Measurements from ENCODE around the gene MEGF6.

DNA sequence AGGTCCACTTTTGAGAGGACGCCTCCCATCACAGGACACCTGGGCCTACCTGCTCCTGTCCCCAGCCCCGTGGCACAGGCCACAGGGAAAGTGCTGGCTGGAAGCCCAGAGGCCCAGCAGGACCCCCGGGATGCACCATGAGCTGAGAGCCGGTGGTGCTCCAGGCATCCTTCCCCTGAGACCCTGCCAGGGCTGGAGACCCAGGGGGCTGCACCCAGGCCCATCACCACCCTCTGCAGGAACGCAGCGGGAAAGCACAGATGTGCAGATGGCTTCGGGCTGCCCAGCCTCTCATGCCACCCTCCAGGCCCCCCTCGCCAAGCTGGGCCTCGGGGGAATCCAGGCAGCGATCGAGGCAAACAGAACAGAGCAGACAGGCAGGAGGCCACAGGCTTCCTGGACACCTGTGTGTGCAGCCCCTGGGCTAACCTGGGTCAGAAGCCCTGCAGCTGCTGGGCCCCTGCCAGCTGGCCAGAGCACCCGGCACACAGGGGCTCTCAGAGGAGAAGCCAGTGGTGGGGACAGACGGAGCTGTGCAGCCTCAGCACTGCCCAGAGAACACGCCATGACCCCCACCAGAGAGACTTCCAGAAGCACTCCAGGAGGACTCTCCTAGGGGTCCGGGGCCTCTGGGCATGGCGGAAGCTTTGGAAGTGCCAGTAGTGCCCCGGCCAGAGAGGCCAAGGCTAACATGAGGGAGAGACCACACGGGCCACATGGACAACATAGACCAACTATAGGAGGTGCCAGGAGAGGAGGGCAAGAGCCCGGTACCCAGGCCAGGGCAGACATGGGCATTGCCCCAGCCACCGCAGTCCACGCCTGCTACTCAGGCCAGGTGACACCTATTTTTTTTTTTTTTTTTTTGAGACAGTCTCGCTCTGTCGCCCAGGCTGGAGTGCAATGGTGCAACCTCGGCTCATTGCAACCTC lies 85.5 kb downstream of the MEGF6 start:
- TF ChIP-seq POLR2AphosphoS5 (IDR thresholded peaks at IDR 0.05; ENCODE audit: borderline replicate concordance, low read depth, low read length) (no peak), EZH2 (IDR thresholded peaks at IDR 0.05) (no peak)
